ENCODE results near the gene CABP1.

Gene CABP1

GRCh38 chr12:120656008-120656407 lies 15.6 kb downstream of the CABP1 start:
- no peak overlapping the region for H3K4me3 ChIP-seq (replicated peaks in 1 of 2; ENCODE audit: low read depth in 2 of 2, low read length in 2 of 2)
- DNase-seq (ENCODE audit: low read depth in 2 of 2), result no peak
- TF ChIP-seq CTCF (IDR thresholded peaks at IDR 0.05; ENCODE audit: low read depth, low read length), result no peak

- no peak for DNase-seq (ENCODE audit: low read depth in 2 of 2)
- TF ChIP-seq CTCF (IDR thresholded peaks at IDR 0.05; ENCODE audit: low read depth, low read length), result no peak
- no peak overlapping the region for H3K4me3 ChIP-seq (replicated peaks in 1 of 2; ENCODE audit: low read depth in 2 of 2, low read length in 2 of 2)
Observed at GRCh38 chr12:120658286-120659150, 18.1 kb downstream of the CABP1 start.

- no peak overlapping the region for H3K4me3 ChIP-seq (replicated peaks in 1 of 2; ENCODE audit: low read depth in 2 of 2, low read length in 2 of 2)
- TF ChIP-seq CTCF (IDR thresholded peaks at IDR 0.05; ENCODE audit: low read depth, low read length), result no peak
- DNase-seq (ENCODE audit: low read depth in 2 of 2), result no peak
Observed at GRCh38 chr12:120659151-120659525, 18.7 kb downstream of the CABP1 start.

GRCh38 chr12:120661432-120661831 lies 21.0 kb downstream of the CABP1 start:
- TF ChIP-seq CTCF (IDR thresholded peaks at IDR 0.05; ENCODE audit: low read depth, low read length), result no peak

GRCh38 chr12:120662879-120663278 lies 22.5 kb downstream of the CABP1 start:
- no peak for DNase-seq (ENCODE audit: low read depth in 2 of 2)
- H3K4me3 ChIP-seq (replicated peaks in 1 of 2; ENCODE audit: low read depth in 2 of 2, low read length in 2 of 2), result no peak overlapping the region
- TF ChIP-seq CTCF (IDR thresholded peaks at IDR 0.05; ENCODE audit: low read depth, low read length), result no peak

More at GRCh38 chr12:120661432-120661831, 21.0 kb downstream of the CABP1 start:
- no peak overlapping the region for H3K4me3 ChIP-seq (replicated peaks in 1 of 2; ENCODE audit: low read depth in 2 of 2, low read length in 2 of 2)
- DNase-seq (ENCODE audit: low read depth in 2 of 2), result no peak

GRCh38 chr12:120663741-120664140 lies 23.3 kb downstream of the CABP1 start:
- DNase-seq (ENCODE audit: low read depth in 2 of 2), result no peak
- no peak for TF ChIP-seq CTCF (IDR thresholded peaks at IDR 0.05; ENCODE audit: low read depth, low read length)
- no peak overlapping the region for H3K4me3 ChIP-seq (replicated peaks in 1 of 2; ENCODE audit: low read depth in 2 of 2, low read length in 2 of 2)
